Smooth muscle cell (in vitro differentiated cells): Measurements from ENCODE around the gene NUDT13. TPM values are rescaled to one million over a fixed set of nuclear protein-coding genes. Genes with fewer than 3 reads are reported as not detected.
A peak's percentile ranks its signal among the peaks of the same experiment; 100 is the strongest.

ENCODE experiments used
- DNase-seq: peaks from one replicate; lab custom pipeline; 2025; ENCODE audit not compliant: unreplicated experiment; lab: John Stamatoyannopoulos, UW
- H2AFZ ChIP-seq: fragments of 200-600 bp; sonication (generic); 2 replicates; pipeline ENCODE4 v1.6.0; 2016; ENCODE audit warnings: antibody characterized with exemption, low read depth, mild to moderate bottlenecking
- H3F3A ChIP-seq: fragments of 200-600 bp; sonication (generic); 2 replicates; pipeline ENCODE4 v1.6.0; 2017; ENCODE audit warnings: antibody characterized with exemption, low read depth
- H3K27ac ChIP-seq: fragments of 200-600 bp; sonication (generic); 2 replicates; pipeline ENCODE4 v1.5.1; 2016; ENCODE audit warnings: low read depth, mild to moderate bottlenecking
- H3K27me3 ChIP-seq: fragments of 200-600 bp; sonication (generic); 2 replicates; pipeline ENCODE4 v1.6.1; 2016; ENCODE audit warnings: low read depth, mild to moderate bottlenecking
- H3K36me3 ChIP-seq: fragments of 200-600 bp; sonication (generic); 2 replicates; pipeline ENCODE4 v1.5.1; 2016; ENCODE audit warnings: low read depth
- H3K4me1 ChIP-seq: fragments of 200-600 bp; sonication (generic); 2 replicates; pipeline ENCODE4 v1.5.1; 2016; ENCODE audit warnings: low read depth
- H3K4me2 ChIP-seq: fragments of 200-600 bp; sonication (generic); 2 replicates; pipeline ENCODE4 v1.6.0; 2016; ENCODE audit warnings: mild to moderate bottlenecking
- H3K4me3 ChIP-seq: fragments of 200-600 bp; sonication (generic); 2 replicates; pipeline ENCODE4 v1.5.1; 2016; ENCODE audit warnings: mild to moderate bottlenecking
- H3K79me2 ChIP-seq: fragments of 200-600 bp; sonication (generic); 2 replicates; pipeline ENCODE4 v1.6.0; 2016; ENCODE audit warnings: low read depth, mild to moderate bottlenecking
- H3K9ac ChIP-seq: fragments of 200-600 bp; sonication (generic); 2 replicates; pipeline ENCODE4 v1.6.0; 2016; ENCODE audit warnings: low read depth
- H3K9me3 ChIP-seq: fragments of 200-600 bp; sonication (generic); replicated peaks from 2 replicates; pipeline ENCODE4 v1.5.1; 2016; ENCODE audit warnings: low read depth
- H4K20me1 ChIP-seq: fragments of 200-600 bp; sonication (generic); 2 replicates; pipeline ENCODE4 v1.6.0; 2016; ENCODE audit warnings: low read depth
- CTCF ChIP-seq: fragments of 200-600 bp; sonication (generic); IDR thresholded peaks from 2 replicates; pipeline ENCODE4 v1.5.1; 2017; ENCODE audit warnings: borderline replicate concordance, mild to moderate bottlenecking, antibody characterized with exemption; ENCODE audit not compliant: insufficient read depth, poor library complexity, severe bottlenecking
- WGBS: methylation state at CpG from one replicate; pipeline ENCODE4 v1.1.7; 2016; ENCODE audit warnings: low lambda C conversion rate; 5-methylcytosine and 5-hydroxymethylcytosine counted together
- polyA plus RNA-seq: library from polyadenylated mRNA; unstranded; fragments of >200 nt; fragmentation: Nextera tagmentation; extraction: Ambion mirVana; gene quantifications from 2 replicates; pipeline ENCODE4 v1.2.1, GENCODE V29; 2016
- total RNA-seq: library from RNA; depleted of rRNA; stranded (reverse); fragments of >200 nt; gene quantifications from 2 replicates; pipeline ENCODE4 v1.2.3, GENCODE V29; 2014

Gene NUDT13
- total and polyA plus RNA-seq, 2 experiments from 2014 or later: 0.36 to 1.7 TPM

DNA sequence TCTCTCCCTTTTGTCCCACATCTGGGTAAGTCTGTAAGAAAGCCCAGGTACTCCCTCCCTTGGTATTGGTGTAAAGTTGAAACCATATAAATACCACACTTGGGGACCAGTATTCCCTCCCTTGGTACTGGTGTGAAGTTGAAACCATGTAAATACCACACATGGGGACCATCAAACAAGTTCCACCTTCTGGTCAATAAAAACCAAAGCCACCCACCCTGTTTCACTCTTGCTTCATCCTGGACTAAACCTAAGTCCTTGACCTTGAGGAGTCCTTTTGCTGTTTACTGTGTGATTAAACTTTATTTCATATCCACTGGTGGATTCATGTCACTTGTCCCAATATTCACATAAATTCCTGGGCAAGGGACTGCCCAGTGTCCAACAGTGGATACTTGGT is 22.0 kb upstream of the NUDT13 start:
- H3K27ac ChIP-seq: no peak overlapping the region
- H3K9ac ChIP-seq: no peak overlapping the region
- no peak for TF ChIP-seq CTCF
- no peaks in the 10 kb centered on the region for H3K36me3 ChIP-seq
- H3K27me3 ChIP-seq: no peaks in the 10 kb centered on the region
- no peaks in the 10 kb centered on the region for H3F3A ChIP-seq
- H3K4me3 ChIP-seq: no peak overlapping the region
- no peak overlapping the region for H2AFZ ChIP-seq
- peaks cover 2% of the 10 kb centered on the region for H3K4me1 ChIP-seq
- DNase-seq: no peak
- H3K4me2 ChIP-seq: no peak overlapping the region
- peaks cover 100% of the 10 kb centered on the region for H3K79me2 ChIP-seq
- H3K9me3 ChIP-seq: no peaks in the 10 kb centered on the region
- peaks cover 100% of the 10 kb centered on the region for H4K20me1 ChIP-seq

DNA sequence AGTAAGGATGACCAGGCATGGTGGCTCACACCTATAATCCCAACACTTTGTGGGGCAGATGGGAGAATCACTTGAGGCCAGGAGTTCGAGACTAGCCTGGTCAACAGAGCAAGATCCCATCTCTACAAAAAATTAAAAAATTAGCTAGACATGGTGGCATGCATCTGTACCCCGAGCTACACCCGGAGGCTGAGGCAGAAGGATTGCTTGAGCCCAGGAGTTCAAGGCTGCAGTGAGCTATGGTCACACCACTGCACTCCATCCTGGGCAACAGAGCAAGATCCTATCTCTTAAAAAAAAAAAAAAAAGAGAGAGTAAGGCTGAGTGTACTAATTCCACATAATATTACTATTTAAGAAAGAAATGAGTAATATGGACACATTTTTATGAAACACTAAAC is 17.4 kb upstream of the NUDT13 start:
- no peaks in the 10 kb centered on the region for H3K9me3 ChIP-seq
- 98% methylated on average over 3 of the region's 3 CpGs for WGBS
- H4K20me1 ChIP-seq: peaks cover 75% of the 10 kb centered on the region

GRCh38 chr10:73093922-73094850 is 16.1 kb upstream of the NUDT13 start:
- no peaks in the 10 kb centered on the region for H3K27me3 ChIP-seq
- H3K79me2 ChIP-seq: peaks cover 74% of the 10 kb centered on the region
- H3K9me3 ChIP-seq: no peaks in the 10 kb centered on the region
- peak overlapping the region; percentile 93 for H3K9ac ChIP-seq
- H3K36me3 ChIP-seq: no peaks in the 10 kb centered on the region
- peak overlapping the region; percentile 97 for H3K27ac ChIP-seq
- H3F3A ChIP-seq: peaks cover 10% of the 10 kb centered on the region
- peaks cover 18% of the 10 kb centered on the region for H3K4me1 ChIP-seq
- peak overlapping the region; percentile 90 for H3K4me2 ChIP-seq
- H4K20me1 ChIP-seq: peaks cover 62% of the 10 kb centered on the region
- no peak for TF ChIP-seq CTCF
- no peak overlapping the region for H2AFZ ChIP-seq
- peak overlapping the region; percentile 77 for H3K4me3 ChIP-seq
- no peak for DNase-seq
- 37% methylated on average over 2 of the region's 2 CpGs for WGBS

More for the DNA sequence above, 17.4 kb upstream of the NUDT13 start:
- peaks cover 10% of the 10 kb centered on the region for H3F3A ChIP-seq
- H2AFZ ChIP-seq: no peak overlapping the region
- H3K9ac ChIP-seq: no peak overlapping the region
- H3K4me3 ChIP-seq: no peak overlapping the region
- H3K79me2 ChIP-seq: peaks cover 87% of the 10 kb centered on the region
- no peaks in the 10 kb centered on the region for H3K27me3 ChIP-seq
- no peak for TF ChIP-seq CTCF
- no peaks in the 10 kb centered on the region for H3K36me3 ChIP-seq
- no peak overlapping the region for H3K27ac ChIP-seq
- no peak for DNase-seq
- H3K4me1 ChIP-seq: peaks cover 18% of the 10 kb centered on the region
- peak overlapping the region; percentile 55 for H3K4me2 ChIP-seq
